ENCODE data around the gene CABLES1.
"Not testable (repeated sequence)": the region's sequence is repeated elsewhere in the genome, so short reads cannot be mapped to it uniquely, and the experiment has no call there.

CABLES1 gene

GRCh38 chr18:23247896-23248295, 112.6 kb downstream of the CABLES1 start:
- no peak for DNase-seq

GRCh38 chr18:23248826-23249225, 113.5 kb downstream of the CABLES1 start:
- no peak for DNase-seq

- no peak for DNase-seq
Measured at GRCh38 chr18:23249348-23249747, 114.1 kb downstream of the CABLES1 start.

GRCh38 chr18:23250893-23251656, 115.8 kb downstream of the CABLES1 start:
- no peak for DNase-seq

- DNase-seq = no peak
Measured at GRCh38 chr18:23253630-23254029, 118.3 kb downstream of the CABLES1 start.

- no peak for DNase-seq
Measured at GRCh38 chr18:23257137-23257536, 121.9 kb downstream of the CABLES1 start.

- peak; percentile 21 for DNase-seq
Measured at GRCh38 chr18:23257686-23258565, 122.6 kb downstream of the CABLES1 start.

GRCh38 chr18:23258566-23259469, 123.5 kb downstream of the CABLES1 start:
- no peak for DNase-seq

GRCh38 chr18:23259701-23260681, 124.7 kb downstream of the CABLES1 start:
- peak; percentile 68 for DNase-seq

- no peak for DNase-seq
Measured at GRCh38 chr18:23260926-23261590, 125.8 kb downstream of the CABLES1 start.

- no peak for DNase-seq
Measured at GRCh38 chr18:23263551-23264235, 128.4 kb downstream of the CABLES1 start.

GRCh38 chr18:23265682-23266399, 130.6 kb downstream of the CABLES1 start:
- no peak for DNase-seq

GRCh38 chr18:23266717-23267446, 131.6 kb downstream of the CABLES1 start:
- DNase-seq = no peak

GRCh38 chr18:23267447-23267776, 132.1 kb downstream of the CABLES1 start:
- no peak for DNase-seq

- DNase-seq = no peak
Measured at GRCh38 chr18:23268641-23269040, 133.4 kb downstream of the CABLES1 start.

- DNase-seq = not testable (repeated sequence)
Measured at GRCh38 chr18:23269068-23269467, 133.8 kb downstream of the CABLES1 start.

GRCh38 chr18:23269928-23270327, 134.6 kb downstream of the CABLES1 start:
- no peak for DNase-seq

GRCh38 chr18:23270986-23271680, 135.8 kb downstream of the CABLES1 start:
- DNase-seq = no peak
